WTC11 (cell line): ENCODE measurements around the gene RAPGEF3. TPM values are rescaled to one million over a fixed set of nuclear protein-coding genes. Genes with fewer than 3 reads are reported as not detected.
A peak's percentile ranks its signal among the peaks of the same experiment; 100 is the strongest.

Experiments used
- ATAC-seq: fragments of 200-7000 bp; cut with Tn5 transposase; 2 replicates; pipeline ENCODE4 v1.10.0; 2021; ENCODE audit warnings: mild to moderate bottlenecking, moderate library complexity
- CTCF ChIA-PET: fragments of 300-600 bp; sonication (Branson Sonifier 250); formaldehyde crosslinking; loops from one replicate; lab custom pipeline; 2021; ENCODE audit warnings: antibody characterized with exemption; lab: Charles Lee
- POLR2A ChIA-PET: fragments of 350-600 bp; sonication (Branson Sonifier 250); formaldehyde crosslinking; loops from one replicate; lab custom pipeline; 2021; ENCODE audit warnings: antibody characterized with exemption; lab: Charles Lee
- DNase-seq: peaks from one replicate; pipeline ENCODE4 v3.0.0; 2021; ENCODE audit warnings: low spot score
- H3K27ac Mint-ChIP-seq: 2 replicates; pipeline ENCODE4 v1.8.0; 2021; ENCODE audit warnings: mixed read lengths
- H3K27me3 Mint-ChIP-seq: 2 replicates; pipeline ENCODE4 v1.8.0; 2021; ENCODE audit warnings: low read depth, mild to moderate bottlenecking, moderate library complexity, mixed read lengths
- H3K36me3 Mint-ChIP-seq: 2 replicates; pipeline ENCODE4 v1.8.0; 2021; ENCODE audit warnings: mixed read lengths
- H3K4me1 Mint-ChIP-seq: 2 replicates; pipeline ENCODE4 v1.8.0; 2022; ENCODE audit warnings: mixed read lengths
- H3K4me3 Mint-ChIP-seq: 2 replicates; pipeline ENCODE4 v1.8.0; 2021; ENCODE audit warnings: mild to moderate bottlenecking, moderate library complexity, mixed read lengths
- H3K9me3 Mint-ChIP-seq: 2 replicates; pipeline ENCODE4 v1.8.0; 2021; ENCODE audit warnings: mixed read lengths
- ETV6 ChIP-seq: sonication (generic); formaldehyde crosslinking; IDR thresholded peaks from 2 replicates; pipeline ENCODE4 v1.8.1; 2022; ENCODE audit warnings: mild to moderate bottlenecking, missing genetic modification reagents
- FOXJ3 ChIP-seq: sonication (generic); formaldehyde crosslinking; IDR thresholded peaks from 2 replicates; pipeline ENCODE4 v1.9.0; 2021; ENCODE audit warnings: missing genetic modification reagents, mild to moderate bottlenecking, borderline replicate concordance
- OVOL2 ChIP-seq: fragments of 250-450 bp; sonication (Bioruptor Pico); IDR thresholded peaks from 2 replicates; pipeline ENCODE4 v1.9.0; 2021; ENCODE audit warnings: mild to moderate bottlenecking, borderline replicate concordance
- SMAD3 ChIP-seq: sonication (generic); formaldehyde crosslinking; IDR thresholded peaks from 2 replicates; pipeline ENCODE4 v1.8.0; 2022; ENCODE audit warnings: missing genetic modification reagents, mild to moderate bottlenecking, borderline replicate concordance
- TP53 ChIP-seq: sonication (generic); formaldehyde crosslinking; IDR thresholded peaks from 2 replicates; pipeline ENCODE4 v1.8.1; 2023; ENCODE audit warnings: mild to moderate bottlenecking, missing genetic modification reagents
- ZNF396 ChIP-seq: fragments of 250-450 bp; sonication (Bioruptor Pico); IDR thresholded peaks from 2 replicates; pipeline ENCODE4 v1.8.0; 2021; ENCODE audit warnings: mild to moderate bottlenecking, moderate library complexity, borderline replicate concordance
- ZNF423 ChIP-seq: fragments of 250-450 bp; sonication (Bioruptor Pico); IDR thresholded peaks from 2 replicates; pipeline ENCODE4 v2.1.2; 2022; ENCODE audit warnings: mild to moderate bottlenecking, moderate library complexity
- ZNF671 ChIP-seq: fragments of 250-450 bp; sonication (Bioruptor Pico); IDR thresholded peaks from 2 replicates; pipeline ENCODE4 v1.8.0; 2021; ENCODE audit warnings: mild to moderate bottlenecking
- total RNA-seq: library from RNA; stranded (reverse); gene quantifications from 3 replicates; pipeline ENCODE4 v1.2.3, GENCODE V29; 2021
- TF ChIP-seq, protein P1 (sequence below): sonication (generic); formaldehyde crosslinking; IDR thresholded peaks from 2 replicates; pipeline ENCODE4 v1.8.0; 2022; ENCODE audit warnings: mild to moderate bottlenecking, missing genetic modification reagents
- TF ChIP-seq, protein P2 (sequence below): sonication (generic); formaldehyde crosslinking; IDR thresholded peaks from 2 replicates; pipeline ENCODE4 v1.8.1; 2023; ENCODE audit warnings: mild to moderate bottlenecking, missing genetic modification reagents, moderate library complexity
- TF ChIP-seq, protein P3 (sequence below): fragments of 250-450 bp; sonication (Bioruptor Pico); IDR thresholded peaks from 2 replicates; pipeline ENCODE4 v1.9.0; 2021; ENCODE audit warnings: mild to moderate bottlenecking
- TF ChIP-seq, protein P4 (sequence below): fragments of 200-600 bp; IDR thresholded peaks from 2 replicates; pipeline ENCODE4 v1.8.0; 2022; ENCODE audit warnings: antibody characterized with exemption
- TF ChIP-seq, protein P5 (sequence below): sonication (generic); formaldehyde crosslinking; IDR thresholded peaks from 2 replicates; pipeline ENCODE4 v1.8.1; 2023; ENCODE audit warnings: mild to moderate bottlenecking, missing genetic modification reagents
- TF ChIP-seq, protein P6 (sequence below): sonication (generic); formaldehyde crosslinking; IDR thresholded peaks from 2 replicates; pipeline ENCODE4 v1.8.1; 2022; ENCODE audit warnings: mild to moderate bottlenecking, missing genetic modification reagents, moderate library complexity, borderline replicate concordance
- TF ChIP-seq, protein P7 (sequence below): sonication (generic); formaldehyde crosslinking; IDR thresholded peaks from 2 replicates; pipeline ENCODE4 v1.8.1; 2022; ENCODE audit warnings: mild to moderate bottlenecking, moderate library complexity, missing genetic modification reagents
- TF ChIP-seq, protein P8 (sequence below): fragments of 250-450 bp; sonication (Bioruptor Pico); IDR thresholded peaks from 2 replicates; pipeline ENCODE4 v1.8.0; 2021; ENCODE audit warnings: mild to moderate bottlenecking

RAPGEF3 gene
- total RNA-seq, 1 experiment from 2014 or later, result 13.3 TPM

DNA sequence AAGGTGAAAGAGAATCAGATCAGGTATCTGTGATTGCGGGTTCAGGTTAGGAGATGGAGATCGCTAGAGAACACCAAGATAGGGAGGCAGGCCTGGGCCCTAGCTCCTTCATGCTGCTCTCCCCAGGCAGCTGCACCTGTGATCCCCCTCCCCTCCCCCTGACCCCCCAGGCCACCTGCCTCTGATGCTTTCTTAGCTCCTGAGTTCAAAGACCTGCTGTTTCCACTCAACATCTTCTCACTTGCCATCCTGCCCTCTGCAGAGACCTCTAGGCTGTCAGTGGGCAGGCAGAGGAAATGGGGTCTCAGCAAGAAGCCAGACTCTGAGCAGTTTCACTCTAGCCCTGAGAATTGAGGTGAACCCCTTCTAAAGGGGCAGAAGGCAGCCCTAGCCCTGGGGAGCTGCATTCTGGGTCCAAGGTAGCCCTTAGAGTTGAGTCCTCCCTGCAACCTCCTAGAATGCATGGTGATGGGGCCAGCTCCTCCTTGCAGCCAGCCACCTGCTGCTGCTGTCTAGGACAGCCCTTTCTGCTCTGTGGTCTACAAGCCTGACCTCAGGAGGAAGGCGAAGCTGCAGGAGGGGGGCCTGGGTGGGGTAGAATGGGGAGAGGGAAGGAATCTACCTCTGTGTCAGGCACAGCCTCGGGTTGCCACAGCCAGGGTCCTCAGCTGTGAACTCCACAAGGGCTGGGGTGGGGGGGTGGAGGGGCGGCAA, 8.0 kb upstream of the RAPGEF3 start (continued):
- TF ChIP-seq, protein P1, sequence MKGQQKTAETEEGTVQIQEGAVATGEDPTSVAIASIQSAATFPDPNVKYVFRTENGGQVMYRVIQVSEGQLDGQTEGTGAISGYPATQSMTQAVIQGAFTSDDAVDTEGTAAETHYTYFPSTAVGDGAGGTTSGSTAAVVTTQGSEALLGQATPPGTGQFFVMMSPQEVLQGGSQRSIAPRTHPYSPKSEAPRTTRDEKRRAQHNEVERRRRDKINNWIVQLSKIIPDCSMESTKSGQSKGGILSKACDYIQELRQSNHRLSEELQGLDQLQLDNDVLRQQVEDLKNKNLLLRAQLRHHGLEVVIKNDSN (CRISPR knock-in tag), result no peak

DNA sequence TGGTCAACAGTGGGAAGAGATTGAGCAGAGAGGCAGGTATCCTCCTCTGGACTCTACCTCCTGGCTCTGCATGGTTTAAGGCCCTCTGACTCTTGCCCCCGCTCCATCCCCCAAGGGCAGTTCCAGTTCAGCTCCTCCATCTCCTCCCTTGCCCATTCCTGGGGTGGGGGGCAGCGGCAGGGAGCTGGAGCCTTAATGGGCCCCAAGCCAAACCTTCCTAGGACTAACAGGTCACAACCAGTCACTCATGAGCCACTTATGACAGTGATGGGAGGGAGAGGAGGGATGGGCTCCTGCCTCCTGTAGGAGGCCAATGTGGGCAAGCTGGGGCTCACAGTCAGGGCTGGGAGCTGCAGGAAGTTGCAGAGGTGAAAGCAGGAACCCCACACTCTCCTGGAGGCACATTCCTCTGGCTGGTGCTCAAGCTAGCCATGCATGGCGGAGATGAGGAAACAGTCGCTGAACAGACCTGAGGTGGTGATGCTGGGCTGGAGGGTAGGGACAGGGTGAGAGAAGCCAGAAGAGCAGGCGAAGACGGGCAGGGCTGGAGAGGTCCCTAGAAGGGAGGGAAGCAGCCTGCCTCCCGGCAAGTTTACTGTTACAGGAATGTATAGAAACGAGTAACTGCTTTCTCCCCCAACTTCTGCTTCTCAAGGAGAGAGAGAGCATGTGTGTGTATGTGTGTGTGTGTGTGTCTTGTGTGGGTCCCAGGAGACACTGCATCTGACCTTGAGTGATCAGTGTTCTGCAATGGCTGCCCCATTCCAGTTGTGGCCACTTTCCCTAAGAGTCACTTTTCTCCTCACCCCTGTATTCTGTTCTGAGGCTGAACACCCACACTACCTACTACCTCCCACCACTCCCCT, 5.0 kb upstream of the RAPGEF3 start:
- TF ChIP-seq, protein P2, sequence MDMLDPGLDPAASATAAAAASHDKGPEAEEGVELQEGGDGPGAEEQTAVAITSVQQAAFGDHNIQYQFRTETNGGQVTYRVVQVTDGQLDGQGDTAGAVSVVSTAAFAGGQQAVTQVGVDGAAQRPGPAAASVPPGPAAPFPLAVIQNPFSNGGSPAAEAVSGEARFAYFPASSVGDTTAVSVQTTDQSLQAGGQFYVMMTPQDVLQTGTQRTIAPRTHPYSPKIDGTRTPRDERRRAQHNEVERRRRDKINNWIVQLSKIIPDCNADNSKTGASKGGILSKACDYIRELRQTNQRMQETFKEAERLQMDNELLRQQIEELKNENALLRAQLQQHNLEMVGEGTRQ (CRISPR knock-in tag), result no peak
- TF ChIP-seq, protein P3, sequence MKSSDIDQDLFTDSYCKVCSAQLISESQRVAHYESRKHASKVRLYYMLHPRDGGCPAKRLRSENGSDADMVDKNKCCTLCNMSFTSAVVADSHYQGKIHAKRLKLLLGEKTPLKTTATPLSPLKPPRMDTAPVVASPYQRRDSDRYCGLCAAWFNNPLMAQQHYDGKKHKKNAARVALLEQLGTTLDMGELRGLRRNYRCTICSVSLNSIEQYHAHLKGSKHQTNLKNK, result no peak
- TF ChIP-seq ZNF396 (no peak), ZNF671 (no peak)
- TF ChIP-seq, protein P4, sequence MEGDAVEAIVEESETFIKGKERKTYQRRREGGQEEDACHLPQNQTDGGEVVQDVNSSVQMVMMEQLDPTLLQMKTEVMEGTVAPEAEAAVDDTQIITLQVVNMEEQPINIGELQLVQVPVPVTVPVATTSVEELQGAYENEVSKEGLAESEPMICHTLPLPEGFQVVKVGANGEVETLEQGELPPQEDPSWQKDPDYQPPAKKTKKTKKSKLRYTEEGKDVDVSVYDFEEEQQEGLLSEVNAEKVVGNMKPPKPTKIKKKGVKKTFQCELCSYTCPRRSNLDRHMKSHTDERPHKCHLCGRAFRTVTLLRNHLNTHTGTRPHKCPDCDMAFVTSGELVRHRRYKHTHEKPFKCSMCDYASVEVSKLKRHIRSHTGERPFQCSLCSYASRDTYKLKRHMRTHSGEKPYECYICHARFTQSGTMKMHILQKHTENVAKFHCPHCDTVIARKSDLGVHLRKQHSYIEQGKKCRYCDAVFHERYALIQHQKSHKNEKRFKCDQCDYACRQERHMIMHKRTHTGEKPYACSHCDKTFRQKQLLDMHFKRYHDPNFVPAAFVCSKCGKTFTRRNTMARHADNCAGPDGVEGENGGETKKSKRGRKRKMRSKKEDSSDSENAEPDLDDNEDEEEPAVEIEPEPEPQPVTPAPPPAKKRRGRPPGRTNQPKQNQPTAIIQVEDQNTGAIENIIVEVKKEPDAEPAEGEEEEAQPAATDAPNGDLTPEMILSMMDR, result no peak
- TF ChIP-seq, protein P5, sequence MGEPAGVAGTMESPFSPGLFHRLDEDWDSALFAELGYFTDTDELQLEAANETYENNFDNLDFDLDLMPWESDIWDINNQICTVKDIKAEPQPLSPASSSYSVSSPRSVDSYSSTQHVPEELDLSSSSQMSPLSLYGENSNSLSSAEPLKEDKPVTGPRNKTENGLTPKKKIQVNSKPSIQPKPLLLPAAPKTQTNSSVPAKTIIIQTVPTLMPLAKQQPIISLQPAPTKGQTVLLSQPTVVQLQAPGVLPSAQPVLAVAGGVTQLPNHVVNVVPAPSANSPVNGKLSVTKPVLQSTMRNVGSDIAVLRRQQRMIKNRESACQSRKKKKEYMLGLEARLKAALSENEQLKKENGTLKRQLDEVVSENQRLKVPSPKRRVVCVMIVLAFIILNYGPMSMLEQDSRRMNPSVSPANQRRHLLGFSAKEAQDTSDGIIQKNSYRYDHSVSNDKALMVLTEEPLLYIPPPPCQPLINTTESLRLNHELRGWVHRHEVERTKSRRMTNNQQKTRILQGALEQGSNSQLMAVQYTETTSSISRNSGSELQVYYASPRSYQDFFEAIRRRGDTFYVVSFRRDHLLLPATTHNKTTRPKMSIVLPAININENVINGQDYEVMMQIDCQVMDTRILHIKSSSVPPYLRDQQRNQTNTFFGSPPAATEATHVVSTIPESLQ (CRISPR knock-in tag), result no peak
- TF ChIP-seq, all 79 proteins: peak for 0
- POLR2A ChIA-PET, result interaction anchor here (0.5 kb wide), 1 partner anchor 78 kb away, joined by 4 read pairs; no protein-coding TSS in a partner anchor

DNA sequence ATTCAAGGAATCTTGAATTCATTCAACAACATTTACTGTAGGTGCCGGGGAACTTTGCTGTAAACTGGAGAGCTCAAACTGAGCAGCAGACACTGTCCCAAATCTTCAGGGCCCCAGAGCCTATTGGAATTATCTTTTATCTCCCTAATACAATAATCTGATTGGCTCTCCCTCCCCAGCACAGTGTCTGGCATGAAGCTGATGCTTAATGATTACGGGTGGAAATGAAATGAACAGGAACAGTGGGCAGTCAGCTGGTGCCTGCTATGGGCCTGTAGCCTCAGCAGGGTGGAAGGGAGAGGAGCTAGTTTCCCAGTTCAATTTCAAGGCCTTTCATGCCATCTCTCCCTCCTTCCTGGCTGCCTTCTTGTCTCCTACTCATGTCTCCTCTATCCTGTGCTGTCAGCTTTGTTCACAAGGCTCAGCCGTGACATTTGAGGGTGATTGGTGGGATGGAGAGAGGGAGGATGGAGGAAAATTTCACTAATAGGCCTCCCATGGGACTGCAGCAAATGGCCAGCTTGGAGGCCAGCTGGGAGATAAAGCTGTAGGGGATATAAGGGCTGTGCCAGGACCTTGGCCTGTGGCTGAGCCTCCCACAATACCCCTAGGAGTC, 4.3 kb upstream of the RAPGEF3 start:
- Mint-ChIP-seq H3K4me1 (peaks cover 27% of the 10 kb centered on the region), H3K27ac (no peak overlapping the region), H3K36me3 (no peaks in the 10 kb centered on the region), H3K4me3 (no peak overlapping the region), H3K27me3 (peaks cover 3% of the 10 kb centered on the region; the same call in 1 of the 2 replicates), H3K9me3 (no peaks in the 10 kb centered on the region)
- no peak for ATAC-seq
- TF ChIP-seq OVOL2 (CRISPR knock-in tag) (no peak), ZNF423 (CRISPR knock-in tag) (no peak)
- CTCF ChIA-PET, result interaction anchor here (0.6 to 2.7 kb wide), 7 partner anchors 9 to 76 kb away, joined by 4 to 43 read pairs (median 5); partner anchors contain the start of gene SLC48A1
- POLR2A ChIA-PET, result no interaction called here
- no peak for DNase-seq

More for the DNA sequence above, 5.0 kb upstream of the RAPGEF3 start:
- Mint-ChIP-seq H3K9me3 (no peaks in the 10 kb centered on the region), H3K36me3 (no peaks in the 10 kb centered on the region), H3K4me1 (peaks cover 22% of the 10 kb centered on the region), H3K27me3 (peaks cover 3% of the 10 kb centered on the region; the same call in 1 of the 2 replicates), H3K4me3 (no peak overlapping the region), H3K27ac (no peak overlapping the region)
- CTCF ChIA-PET, result interaction anchor here (1.1 to 2.7 kb wide), 5 partner anchors 9 to 75 kb away, joined by 5 to 43 read pairs (median 13); partner anchors contain the start of gene SLC48A1
- ATAC-seq, result no peak
- DNase-seq, result no peak

DNA sequence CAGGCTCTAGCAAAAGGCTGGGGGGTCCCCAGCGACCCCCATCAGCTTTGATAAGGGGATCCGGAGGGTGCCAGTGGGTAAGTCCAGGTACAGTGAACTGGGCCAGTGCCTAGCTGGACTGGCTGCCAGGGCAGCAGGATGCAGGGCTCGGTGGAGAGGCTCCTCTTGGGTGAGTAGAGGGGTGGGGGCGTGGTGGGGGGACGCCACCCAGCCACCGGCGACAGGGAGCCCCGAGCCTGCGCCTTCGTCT, 171 bp downstream of the RAPGEF3 start:
- peaks cover 55% of the 10 kb centered on the region for H3K4me1 Mint-ChIP-seq
- peak overlapping the region; percentile 67 for H3K4me3 Mint-ChIP-seq
- H3K27ac Mint-ChIP-seq, result no peak overlapping the region
- CTCF ChIA-PET, result interaction anchor here (0.6 to 10.5 kb wide), 25 partner anchors 9 to 1916 kb away, joined by 3 to 173 read pairs (median 5); partner anchors contain the start of genes HDAC7, RPAP3, SLC48A1 and TMEM106C
- H3K36me3 Mint-ChIP-seq, result no peaks in the 10 kb centered on the region
- peak; percentile 16 for ATAC-seq
- H3K27me3 Mint-ChIP-seq, result no peaks in the 10 kb centered on the region; the same call in 1 of the 2 replicates
- POLR2A ChIA-PET, result interaction anchor here (0.9 to 2.1 kb wide), 5 partner anchors 9 to 52 kb away, joined by 3 to 6 read pairs (median 4); partner anchors contain the start of gene SLC48A1
- H3K9me3 Mint-ChIP-seq, result no peaks in the 10 kb centered on the region
- DNase-seq, result no peak
- TF ChIP-seq FOXJ3 (CRISPR knock-in tag) (no peak), OVOL2 (CRISPR knock-in tag) (no peak), ETV6 (no peak), TP53 (CRISPR knock-in tag) (no peak), SMAD3 (CRISPR knock-in tag) (no peak)
- TF ChIP-seq, protein P6, sequence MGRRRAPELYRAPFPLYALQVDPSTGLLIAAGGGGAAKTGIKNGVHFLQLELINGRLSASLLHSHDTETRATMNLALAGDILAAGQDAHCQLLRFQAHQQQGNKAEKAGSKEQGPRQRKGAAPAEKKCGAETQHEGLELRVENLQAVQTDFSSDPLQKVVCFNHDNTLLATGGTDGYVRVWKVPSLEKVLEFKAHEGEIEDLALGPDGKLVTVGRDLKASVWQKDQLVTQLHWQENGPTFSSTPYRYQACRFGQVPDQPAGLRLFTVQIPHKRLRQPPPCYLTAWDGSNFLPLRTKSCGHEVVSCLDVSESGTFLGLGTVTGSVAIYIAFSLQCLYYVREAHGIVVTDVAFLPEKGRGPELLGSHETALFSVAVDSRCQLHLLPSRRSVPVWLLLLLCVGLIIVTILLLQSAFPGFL (CRISPR knock-in tag), result no peak
- TF ChIP-seq, protein P7, sequence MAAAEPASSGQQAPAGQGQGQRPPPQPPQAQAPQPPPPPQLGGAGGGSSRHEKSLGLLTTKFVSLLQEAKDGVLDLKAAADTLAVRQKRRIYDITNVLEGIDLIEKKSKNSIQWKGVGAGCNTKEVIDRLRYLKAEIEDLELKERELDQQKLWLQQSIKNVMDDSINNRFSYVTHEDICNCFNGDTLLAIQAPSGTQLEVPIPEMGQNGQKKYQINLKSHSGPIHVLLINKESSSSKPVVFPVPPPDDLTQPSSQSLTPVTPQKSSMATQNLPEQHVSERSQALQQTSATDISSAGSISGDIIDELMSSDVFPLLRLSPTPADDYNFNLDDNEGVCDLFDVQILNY, result no peak
- TF ChIP-seq, protein P8, sequence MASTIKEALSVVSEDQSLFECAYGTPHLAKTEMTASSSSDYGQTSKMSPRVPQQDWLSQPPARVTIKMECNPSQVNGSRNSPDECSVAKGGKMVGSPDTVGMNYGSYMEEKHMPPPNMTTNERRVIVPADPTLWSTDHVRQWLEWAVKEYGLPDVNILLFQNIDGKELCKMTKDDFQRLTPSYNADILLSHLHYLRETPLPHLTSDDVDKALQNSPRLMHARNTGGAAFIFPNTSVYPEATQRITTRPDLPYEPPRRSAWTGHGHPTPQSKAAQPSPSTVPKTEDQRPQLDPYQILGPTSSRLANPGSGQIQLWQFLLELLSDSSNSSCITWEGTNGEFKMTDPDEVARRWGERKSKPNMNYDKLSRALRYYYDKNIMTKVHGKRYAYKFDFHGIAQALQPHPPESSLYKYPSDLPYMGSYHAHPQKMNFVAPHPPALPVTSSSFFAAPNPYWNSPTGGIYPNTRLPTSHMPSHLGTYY (CRISPR knock-in tag), result no peak
